PC-3 (cell line): ENCODE measurements around the gene ARHGAP22.

Experiments
- EZH2 ChIP-seq: fragments of 300-600 bp; sonication (generic); IDR thresholded peaks from one replicate; pipeline ENCODE4 v1.6.1; 2017; ENCODE audit warnings: antibody characterized with exemption, mild to moderate bottlenecking, low read length; ENCODE audit not compliant: unreplicated experiment
- EZH2phosphoT487 ChIP-seq: fragments of 300-600 bp; sonication (generic); IDR thresholded peaks from 2 replicates; pipeline ENCODE4 v1.6.1; 2018; ENCODE audit warnings: mild to moderate bottlenecking, antibody characterized with exemption, low read length, borderline replicate concordance
- TF ChIP-seq, protein P1 (sequence below): fragments of 300-600 bp; sonication (generic); conservative IDR thresholded peaks from 2 replicates; pipeline ENCODE4 v1.5.1; 2017; ENCODE audit warnings: antibody characterized with exemption, low read depth, mild to moderate bottlenecking, low read length

DNA sequence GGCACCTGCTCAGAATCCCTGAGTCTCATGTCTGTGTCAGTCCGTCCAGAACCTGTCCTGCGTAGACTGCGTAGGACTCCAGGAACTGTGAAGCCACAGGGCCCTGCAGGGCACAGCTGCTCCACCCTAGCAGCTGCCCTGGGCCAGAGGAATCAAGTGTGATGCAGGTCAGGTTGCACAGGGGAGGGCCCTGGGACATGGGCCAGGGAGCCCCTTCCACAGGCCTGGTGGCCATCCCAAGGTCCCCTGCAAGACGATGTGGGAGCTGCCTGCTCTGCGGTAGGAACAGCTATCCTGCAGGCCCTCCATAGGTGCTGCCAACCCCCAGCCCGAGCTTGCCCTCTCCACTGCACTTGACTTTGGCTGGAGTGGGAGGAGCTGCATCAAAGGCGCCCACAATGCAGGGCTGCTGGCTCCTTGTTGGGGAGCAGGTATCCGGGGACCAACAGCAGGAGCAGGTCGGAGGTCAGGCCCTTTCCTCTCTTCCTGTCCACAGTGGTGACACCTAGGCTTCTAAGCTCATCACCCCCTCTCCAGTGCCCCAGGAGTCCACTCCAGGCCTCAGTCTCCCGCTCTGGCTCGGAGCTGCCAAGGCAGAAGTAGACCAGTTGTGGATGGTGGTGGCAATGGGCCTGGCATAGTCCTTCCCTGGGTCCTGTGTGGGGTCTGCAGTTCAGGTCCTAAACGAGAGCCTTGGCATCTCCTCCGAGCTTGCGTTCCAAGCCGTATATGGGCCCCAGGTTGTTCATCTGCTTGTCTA lies 149.3 kb downstream of the ARHGAP22 start:
- TF ChIP-seq EZH2phosphoT487 = no peak
- TF ChIP-seq, protein P1, sequence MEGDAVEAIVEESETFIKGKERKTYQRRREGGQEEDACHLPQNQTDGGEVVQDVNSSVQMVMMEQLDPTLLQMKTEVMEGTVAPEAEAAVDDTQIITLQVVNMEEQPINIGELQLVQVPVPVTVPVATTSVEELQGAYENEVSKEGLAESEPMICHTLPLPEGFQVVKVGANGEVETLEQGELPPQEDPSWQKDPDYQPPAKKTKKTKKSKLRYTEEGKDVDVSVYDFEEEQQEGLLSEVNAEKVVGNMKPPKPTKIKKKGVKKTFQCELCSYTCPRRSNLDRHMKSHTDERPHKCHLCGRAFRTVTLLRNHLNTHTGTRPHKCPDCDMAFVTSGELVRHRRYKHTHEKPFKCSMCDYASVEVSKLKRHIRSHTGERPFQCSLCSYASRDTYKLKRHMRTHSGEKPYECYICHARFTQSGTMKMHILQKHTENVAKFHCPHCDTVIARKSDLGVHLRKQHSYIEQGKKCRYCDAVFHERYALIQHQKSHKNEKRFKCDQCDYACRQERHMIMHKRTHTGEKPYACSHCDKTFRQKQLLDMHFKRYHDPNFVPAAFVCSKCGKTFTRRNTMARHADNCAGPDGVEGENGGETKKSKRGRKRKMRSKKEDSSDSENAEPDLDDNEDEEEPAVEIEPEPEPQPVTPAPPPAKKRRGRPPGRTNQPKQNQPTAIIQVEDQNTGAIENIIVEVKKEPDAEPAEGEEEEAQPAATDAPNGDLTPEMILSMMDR = no peak
- no peak for TF ChIP-seq EZH2
